ENCODE data around the gene PTPRD. TPM values are rescaled to one million over a fixed set of nuclear protein-coding genes. Genes with fewer than 3 reads are reported as not detected.

The PTPRD gene
- total RNA-seq, 2 donors from 2014 or later: 19.6 to 101 TPM

GRCh38 chr9:8857926-8858595 lies 1754.7 kb downstream of the PTPRD start:
- peak; percentile 51 for ATAC-seq (ENCODE audit: insufficient number of reproducible peaks, low FRiP score, low read depth)
- H3K27me3 ChIP-seq (replicated peaks; ENCODE audit: insufficient read depth): no peaks in the 10 kb centered on the region
- TF ChIP-seq, protein P1, sequence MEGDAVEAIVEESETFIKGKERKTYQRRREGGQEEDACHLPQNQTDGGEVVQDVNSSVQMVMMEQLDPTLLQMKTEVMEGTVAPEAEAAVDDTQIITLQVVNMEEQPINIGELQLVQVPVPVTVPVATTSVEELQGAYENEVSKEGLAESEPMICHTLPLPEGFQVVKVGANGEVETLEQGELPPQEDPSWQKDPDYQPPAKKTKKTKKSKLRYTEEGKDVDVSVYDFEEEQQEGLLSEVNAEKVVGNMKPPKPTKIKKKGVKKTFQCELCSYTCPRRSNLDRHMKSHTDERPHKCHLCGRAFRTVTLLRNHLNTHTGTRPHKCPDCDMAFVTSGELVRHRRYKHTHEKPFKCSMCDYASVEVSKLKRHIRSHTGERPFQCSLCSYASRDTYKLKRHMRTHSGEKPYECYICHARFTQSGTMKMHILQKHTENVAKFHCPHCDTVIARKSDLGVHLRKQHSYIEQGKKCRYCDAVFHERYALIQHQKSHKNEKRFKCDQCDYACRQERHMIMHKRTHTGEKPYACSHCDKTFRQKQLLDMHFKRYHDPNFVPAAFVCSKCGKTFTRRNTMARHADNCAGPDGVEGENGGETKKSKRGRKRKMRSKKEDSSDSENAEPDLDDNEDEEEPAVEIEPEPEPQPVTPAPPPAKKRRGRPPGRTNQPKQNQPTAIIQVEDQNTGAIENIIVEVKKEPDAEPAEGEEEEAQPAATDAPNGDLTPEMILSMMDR (IDR thresholded peaks at IDR 0.05): no peak

DNA sequence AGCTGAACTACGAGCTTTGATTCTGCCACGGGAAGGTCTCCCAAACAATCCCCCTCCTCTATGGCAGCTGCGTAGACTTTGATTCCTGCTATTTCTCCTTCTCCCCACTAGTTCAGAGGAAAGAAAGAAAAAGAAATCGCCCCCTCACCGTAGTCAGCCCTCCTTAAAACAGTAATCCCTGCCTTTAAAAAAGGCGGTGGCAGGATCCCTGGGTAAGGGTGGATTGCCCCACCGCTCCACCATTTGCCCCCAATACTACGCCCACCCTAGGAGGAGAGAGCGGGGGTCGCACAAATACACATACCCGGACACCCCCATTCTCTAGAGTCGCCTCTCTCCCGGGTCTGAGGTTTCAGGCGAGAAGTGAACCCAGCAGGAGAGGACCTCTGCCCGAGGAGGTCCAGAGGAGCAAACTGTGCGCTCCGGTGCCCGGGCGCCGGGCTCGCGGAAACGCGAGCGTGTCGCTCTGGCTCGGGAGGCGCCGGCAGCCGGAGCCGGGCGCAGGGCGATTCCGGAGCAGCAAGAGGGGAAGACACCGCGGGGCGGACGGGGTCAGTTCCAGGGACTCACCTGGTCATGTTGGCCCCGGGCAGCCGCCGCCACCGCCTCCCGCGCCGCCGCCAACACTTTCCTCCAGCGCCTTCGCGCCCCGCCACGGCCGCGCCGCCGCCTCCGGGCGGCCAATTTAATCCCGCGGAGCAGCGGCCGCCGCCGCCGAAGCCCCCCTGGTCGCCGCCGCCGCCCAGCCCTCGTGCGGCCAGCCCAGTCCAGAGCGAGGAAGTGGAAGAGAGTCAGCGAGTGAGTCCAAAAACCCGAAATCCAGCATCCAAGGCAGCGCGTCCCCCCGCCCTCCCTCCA lies 1755.5 kb downstream of the PTPRD start:
- Histone ChIP-seq H3K27ac (peak overlapping the region; percentile 57 to 86), H3K9me3 (no peaks in the 10 kb centered on the region), H3K36me3 (no peaks in the 10 kb centered on the region), H3K27me3 (replicated peaks; ENCODE audit: insufficient read depth) (no peaks in the 10 kb centered on the region), H3K4me3 (peak overlapping the region; percentile 81), H3K4me1 (ENCODE audit: control insufficient read depth in 1 of 2, low read depth in 2 of 2) (peaks cover 0 to 31% of the 10 kb centered on the region in 2 donors)
- ATAC-seq (ENCODE audit: insufficient number of reproducible peaks, low FRiP score, low read depth): peak; percentile 7
- DNase-seq (ENCODE audit: low spot score): no peak
- TF ChIP-seq, protein P1 (IDR thresholded peaks at IDR 0.05): no peak

More at GRCh38 chr9:8857926-8858595, 1754.7 kb downstream of the PTPRD start:
- H3K4me1 ChIP-seq (ENCODE audit: control insufficient read depth in 1 of 2, low read depth in 2 of 2): peaks cover 0 to 26% of the 10 kb centered on the region in 2 donors
- no peak for DNase-seq (ENCODE audit: low spot score)
- H3K27ac ChIP-seq: peak overlapping the region; percentile 57 to 86
- no peaks in the 10 kb centered on the region for H3K36me3 ChIP-seq
- peak overlapping the region; percentile 81 for H3K4me3 ChIP-seq
- H3K9me3 ChIP-seq: no peaks in the 10 kb centered on the region

DNA sequence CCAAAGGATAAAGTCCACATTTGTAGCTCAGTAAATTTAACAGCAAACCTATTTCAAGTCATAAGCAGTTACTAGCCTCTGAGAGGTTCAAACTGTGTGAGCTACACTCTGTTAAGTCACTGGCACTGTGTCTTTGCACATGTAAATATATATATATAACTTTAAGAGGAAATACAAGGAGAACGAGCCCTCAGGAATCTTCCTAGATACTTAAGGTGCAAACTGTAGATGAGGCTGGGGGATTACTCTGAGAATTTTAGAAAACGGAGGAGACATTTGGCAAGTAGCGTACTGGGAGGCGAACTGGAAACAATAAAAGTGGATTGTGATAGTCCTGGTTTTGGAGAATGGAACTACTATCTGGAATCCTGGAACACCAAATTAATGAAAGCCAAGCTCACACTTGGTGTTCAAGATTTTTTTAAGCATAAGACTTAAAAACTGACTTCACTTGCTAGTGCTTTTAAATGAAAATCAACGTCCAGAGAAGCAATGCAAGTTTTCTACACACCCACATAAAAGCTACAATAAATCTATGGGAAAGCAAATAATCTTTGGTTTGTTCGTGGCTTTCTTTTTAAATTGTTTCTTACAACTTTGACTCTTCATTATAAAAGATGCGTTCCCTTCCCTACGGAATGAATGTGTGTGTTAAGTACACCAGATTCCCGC lies 1756.3 kb downstream of the PTPRD start:
- peaks cover 0 to 38% of the 10 kb centered on the region in 2 donors for H3K4me1 ChIP-seq (ENCODE audit: control insufficient read depth in 1 of 2, low read depth in 2 of 2)
- peak overlapping the region; percentile 57 to 86 for H3K27ac ChIP-seq
- DNase-seq (ENCODE audit: low spot score) (no peak), ATAC-seq (ENCODE audit: insufficient number of reproducible peaks, low FRiP score, low read depth) (no peak)
- no peaks in the 10 kb centered on the region for H3K27me3 ChIP-seq (replicated peaks; ENCODE audit: insufficient read depth)
- H3K9me3 ChIP-seq: no peaks in the 10 kb centered on the region
- H3K36me3 ChIP-seq: no peaks in the 10 kb centered on the region
- H3K4me3 ChIP-seq: peak overlapping the region; percentile 81
- TF ChIP-seq, protein P1 (IDR thresholded peaks at IDR 0.05): no peak

- Histone ChIP-seq H3K36me3 (no peaks in the 10 kb centered on the region), H3K27ac (no peak overlapping the region), H3K27me3 (replicated peaks; ENCODE audit: insufficient read depth) (no peaks in the 10 kb centered on the region), H3K4me1 (ENCODE audit: control insufficient read depth in 1 of 2, low read depth in 2 of 2) (peaks cover 0 to 53% of the 10 kb centered on the region in 2 donors), H3K4me3 (peak overlapping the region; percentile 81), H3K9me3 (no peaks in the 10 kb centered on the region)
- TF ChIP-seq, protein P1 (IDR thresholded peaks at IDR 0.05): no peak
- no peak for ATAC-seq (ENCODE audit: insufficient number of reproducible peaks, low FRiP score, low read depth)
- DNase-seq (ENCODE audit: low spot score): no peak
Observed at GRCh38 chr9:8855046-8855445, 1757.8 kb downstream of the PTPRD start.
